ENCODE data around the gene EPB42.
"Not testable (repeated sequence)": the region's sequence is repeated elsewhere in the genome, so short reads cannot be mapped to it uniquely, and the experiment has no call there.

Gene EPB42

DNA sequence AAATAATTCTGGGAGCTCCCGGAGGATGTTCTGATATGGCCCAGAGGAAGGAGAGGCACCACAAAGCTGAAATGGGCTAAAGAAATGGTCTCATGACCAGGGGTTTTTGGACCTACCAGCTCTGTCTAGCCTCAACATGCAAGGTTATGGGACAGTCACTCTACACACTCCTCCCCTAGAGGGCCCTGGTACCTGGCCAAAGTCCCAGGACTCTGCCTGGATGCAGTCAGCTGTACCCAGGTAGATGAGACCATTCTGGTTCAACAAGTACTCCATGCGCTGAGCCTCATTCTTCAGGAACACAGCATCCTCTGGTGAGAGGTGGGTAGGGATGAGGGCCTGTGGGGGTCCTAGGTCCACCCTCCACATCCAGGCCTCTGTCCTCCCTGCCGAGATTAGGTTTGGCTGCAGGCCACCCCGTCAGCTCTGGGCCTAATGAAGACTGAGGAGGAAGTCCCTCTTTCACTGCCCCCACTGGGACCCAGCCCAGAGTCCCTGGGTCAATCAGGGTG, 9.5 kb downstream of the EPB42 start:
- no peak for DNase-seq

DNA sequence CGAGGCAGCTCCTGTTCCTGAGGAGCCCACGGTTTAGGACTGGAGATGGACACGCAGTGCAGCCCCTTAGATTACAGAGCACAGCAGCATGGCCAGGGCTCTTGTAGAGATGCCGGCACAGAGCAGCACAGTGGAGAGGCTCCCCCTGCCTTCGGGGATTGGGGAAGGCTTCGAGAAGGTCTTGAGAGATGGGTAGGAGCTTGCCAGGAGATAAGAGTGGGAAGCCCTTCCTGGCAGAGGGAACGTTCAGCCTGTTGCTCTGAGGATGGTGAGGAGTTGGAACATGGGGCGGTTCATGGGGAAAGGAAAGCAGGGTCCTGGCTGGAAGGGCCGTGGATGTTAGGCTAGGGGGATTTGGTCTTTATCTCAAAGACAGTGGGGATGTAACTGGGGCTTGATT, 10.0 kb downstream of the EPB42 start:
- no peak for DNase-seq

DNA sequence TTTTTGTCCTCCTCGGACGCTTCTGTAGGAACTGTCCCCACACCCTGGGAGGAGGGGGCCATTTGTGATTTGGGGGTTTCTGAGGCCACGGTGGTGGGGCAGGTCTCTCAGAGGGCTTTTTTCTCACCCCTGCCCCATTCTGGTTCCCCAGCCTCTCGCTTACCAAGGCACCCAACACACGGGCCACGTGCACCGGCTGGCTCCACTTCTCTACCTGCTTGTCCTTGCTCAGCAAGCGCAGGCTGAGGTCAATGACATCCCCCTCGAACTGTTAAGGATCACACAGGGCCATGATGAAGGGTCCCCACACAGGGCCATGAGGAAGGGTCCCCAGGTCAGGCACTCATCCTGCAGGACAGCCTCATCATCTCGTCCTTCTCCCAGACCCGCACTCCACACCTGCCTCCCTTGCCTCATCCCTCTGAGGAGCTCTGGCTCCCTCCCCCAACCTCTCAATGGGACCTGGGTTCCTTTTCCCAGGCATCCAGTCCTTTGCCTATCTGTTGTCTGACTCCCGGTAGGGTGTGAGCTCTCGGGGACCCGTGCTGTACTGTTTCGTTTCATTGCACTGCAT, 10.6 kb downstream of the EPB42 start:
- no peak for DNase-seq

DNA sequence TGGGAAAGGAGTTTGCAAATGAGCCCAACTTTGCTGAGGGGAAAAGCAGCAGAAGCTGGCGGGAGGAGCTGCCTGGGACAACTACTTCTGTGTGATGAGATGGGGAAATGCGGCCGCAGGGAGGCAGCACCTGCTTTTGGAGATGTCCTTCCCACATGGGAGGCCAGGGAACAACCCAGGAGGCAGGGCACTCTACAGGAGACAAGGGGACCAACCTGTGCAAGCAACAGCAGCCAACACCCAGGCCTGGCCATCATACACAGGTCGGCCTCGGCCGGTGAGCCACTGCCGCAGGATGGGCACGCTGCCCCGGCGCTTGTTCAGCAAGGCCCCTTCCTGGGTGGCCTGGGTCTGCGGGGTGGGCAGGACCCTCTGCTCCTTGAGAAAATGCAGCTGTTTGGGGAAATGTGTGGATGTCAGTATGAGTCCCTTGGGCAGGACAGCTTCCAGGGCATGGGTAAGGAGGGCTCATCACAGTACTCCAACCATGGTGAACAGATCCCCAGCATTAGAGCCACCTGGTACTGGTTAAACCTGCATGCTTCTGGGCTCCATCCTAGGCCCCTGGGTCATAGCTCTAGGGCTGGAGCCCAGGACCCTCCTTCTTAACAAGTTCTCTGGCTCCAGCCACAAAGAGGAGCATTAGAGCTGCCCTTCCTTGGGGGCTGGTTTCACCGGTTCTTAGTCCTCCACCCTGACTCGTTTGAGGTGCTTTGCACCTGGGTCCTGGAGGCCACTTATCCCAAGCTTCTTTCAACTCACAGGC, 11.6 kb downstream of the EPB42 start:
- DNase-seq: no peak

DNA sequence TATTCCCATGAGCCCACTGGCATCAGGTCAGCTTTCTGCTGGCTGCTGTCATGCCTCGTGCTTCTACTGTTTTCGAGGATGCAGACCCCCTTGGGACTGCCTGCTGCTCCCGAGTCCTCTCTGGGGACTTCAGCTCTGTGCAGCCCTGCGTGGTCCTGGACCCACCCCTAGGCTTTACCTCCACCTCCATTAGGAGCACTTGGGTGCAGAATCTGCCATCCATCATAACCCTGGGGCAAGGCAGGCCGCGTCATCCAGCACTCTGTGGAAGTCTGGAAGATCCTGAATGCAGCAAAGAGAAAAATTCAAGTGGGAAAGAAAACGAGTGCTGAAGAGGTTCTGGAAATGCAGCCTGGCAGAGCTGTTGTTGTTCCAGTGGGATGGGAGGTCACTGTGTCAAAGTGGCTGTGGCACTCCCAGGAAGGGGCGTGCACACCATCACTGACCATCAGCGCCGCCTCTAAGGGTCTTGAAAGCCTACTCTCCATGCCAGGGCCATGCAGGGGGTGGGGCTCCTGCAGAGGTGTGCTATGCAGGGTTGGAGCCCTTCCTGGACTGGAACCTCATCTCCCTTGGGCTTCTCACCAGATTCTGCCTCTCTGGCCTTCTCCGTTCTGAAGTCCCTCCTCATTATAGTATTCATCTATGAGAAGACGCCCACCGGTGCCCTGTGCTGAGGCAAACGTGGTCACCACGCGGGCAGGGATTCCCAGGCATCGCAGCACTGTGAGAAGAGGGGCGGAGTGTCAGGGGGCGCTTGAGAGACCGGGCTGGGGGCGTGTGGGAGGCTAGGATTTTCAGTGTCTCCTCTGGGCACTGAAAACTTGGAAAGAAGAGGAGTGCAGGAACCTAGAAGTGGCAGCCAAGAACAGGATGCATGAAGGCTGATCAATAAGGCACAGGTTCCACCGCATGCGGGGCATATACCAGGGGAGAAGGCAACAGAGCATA, 12.5 kb downstream of the EPB42 start:
- DNase-seq: no peak

DNA sequence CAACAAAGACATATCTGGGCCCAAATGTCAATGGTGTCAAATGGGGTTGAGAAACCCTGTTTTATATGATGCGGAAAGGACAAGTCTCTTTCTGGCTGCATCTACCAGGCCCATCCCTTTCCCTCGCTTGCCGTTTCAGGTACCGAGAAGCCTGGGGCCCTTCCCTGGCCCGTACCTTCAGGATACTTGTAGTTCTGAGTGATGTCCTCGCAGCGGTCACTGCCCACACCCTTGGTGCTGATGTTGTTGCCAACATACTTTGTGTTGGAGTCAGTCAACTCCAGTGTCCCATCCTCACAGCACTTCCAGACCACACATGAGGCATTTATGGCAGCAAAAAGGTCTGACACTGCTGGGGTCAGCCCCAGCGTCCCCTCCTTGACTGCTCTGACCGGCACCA, 13.8 kb downstream of the EPB42 start:
- DNase-seq: no peak

DNA sequence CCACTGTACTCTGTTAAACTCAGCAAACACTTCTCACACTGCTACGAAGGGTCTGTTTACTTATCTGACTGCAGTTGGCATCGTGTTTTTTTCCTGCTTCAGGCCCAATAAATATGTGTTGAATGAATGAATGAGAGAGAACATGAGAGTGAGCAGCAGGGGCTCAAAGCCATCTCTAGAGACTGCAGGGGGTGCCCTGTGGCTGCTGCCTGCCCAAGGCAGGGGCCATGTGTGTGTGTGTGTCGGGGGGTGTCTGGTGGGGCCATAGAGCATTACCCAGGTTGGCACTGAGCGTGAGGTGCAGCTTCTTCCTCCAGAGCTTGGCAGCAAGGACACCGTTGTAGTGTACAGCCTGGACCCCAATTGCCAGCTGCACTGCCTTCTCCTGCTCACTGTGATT, 14.8 kb downstream of the EPB42 start:
- no peak for DNase-seq

DNA sequence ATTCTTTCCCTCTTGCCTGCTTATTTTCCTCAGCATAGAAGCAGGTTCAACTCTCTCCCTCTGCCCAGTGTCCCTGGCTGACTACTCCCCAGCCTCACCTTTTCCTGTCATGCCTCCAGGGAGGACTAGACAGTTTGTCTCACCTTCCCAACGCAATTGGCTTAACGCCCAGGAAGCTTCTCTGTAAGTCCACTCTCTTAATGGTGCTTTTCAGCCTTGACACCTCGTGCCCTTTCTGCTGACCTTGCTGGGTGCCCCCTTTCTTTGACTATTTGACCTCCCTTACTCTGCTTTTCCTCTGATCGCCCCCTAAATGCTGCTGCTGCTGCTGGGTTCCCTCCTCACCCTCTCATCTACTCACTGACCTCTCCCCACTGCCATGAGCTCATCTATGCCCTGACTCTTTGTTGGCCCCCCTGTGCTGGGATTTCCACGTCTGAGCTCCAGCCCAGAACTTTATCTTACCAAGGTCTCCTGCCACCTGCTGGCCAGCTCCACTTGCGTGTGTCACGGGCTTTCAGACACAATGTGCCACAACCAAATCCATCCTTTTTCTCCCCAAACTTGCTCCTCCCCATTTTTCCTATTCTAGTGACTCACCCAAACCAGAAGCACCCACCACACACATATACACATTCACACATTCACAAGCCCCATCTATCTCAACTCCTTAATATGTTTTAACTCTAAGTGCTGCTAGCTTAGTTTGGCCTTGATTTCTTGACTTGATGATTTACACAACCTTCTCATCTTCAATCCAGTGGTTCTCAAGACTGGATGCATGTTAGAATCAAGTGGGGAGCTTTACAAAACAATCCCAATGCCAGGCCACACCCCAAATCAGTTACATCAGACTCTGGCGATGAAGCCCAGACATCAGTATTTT, 16.6 kb downstream of the EPB42 start:
- DNase-seq: peak in 3 of 5 experiments; percentile 17 to 56 (median 22)

DNA sequence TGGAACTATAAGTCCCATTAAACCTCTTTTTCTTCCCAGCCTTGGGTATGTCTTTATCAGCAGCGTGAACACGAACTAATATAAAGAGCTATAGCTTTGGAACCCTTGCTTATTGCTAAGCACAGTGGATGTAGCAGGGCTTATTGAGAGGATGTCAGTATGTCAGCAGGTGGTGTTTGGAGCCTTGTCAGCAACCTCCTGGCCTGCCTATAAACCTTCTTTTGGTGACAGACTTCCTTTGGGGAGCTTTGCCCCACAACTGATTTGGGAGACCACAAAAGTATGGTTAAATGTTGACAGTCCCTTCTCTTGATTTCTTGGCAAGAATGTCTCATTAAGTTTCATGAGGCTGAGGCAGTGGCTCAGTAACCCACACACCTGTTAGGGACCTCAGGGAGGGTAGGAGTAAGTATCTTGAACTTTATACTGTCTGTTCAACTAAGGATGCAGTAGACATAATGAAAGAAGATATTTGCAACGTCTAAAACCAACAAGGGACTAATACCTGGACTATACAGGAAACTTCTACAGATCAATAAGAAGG, 20.8 kb downstream of the EPB42 start:
- DNase-seq: peak in 1 of 5 experiments; percentile 5

DNA sequence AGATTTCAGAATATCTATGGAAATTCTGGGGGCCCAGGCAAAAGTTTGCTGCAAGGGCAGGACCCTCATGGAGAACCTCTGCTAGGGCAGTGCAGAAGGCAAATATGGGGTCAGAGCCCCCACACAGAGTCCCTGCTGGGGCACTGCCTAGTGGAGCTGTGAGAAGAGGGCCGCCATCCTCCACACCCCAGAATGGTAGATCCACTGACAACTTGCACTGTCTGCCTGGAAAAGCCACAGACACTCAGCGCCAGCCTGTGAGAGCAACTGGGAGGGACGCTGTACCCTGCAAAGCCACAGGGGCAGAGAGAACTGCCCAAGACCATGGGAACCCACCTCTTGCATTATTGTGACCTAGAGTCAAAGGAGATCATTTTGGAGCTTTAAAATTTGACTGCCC, 21.8 kb downstream of the EPB42 start:
- DNase-seq: no peak

DNA sequence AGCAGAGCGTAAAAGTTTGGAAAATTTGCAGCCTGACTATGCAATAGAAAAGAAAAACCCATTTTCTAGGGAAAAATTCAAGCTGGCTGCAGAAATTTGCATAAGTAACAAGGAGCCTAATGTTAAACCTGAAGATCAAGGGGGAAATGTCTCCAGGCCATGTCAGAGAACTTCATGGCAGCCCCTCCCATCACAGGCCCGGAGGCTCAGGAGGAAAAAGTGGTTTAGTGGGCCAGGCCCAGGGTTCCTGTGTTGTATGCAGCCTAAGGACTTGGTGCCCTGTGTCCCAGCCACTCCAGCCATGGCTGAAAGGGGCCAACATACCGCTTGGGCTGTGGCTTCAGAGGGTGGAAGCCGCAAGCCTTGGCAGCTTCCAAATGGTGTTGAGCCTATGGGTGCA, 22.3 kb downstream of the EPB42 start:
- DNase-seq: not testable (repeated sequence)

DNA sequence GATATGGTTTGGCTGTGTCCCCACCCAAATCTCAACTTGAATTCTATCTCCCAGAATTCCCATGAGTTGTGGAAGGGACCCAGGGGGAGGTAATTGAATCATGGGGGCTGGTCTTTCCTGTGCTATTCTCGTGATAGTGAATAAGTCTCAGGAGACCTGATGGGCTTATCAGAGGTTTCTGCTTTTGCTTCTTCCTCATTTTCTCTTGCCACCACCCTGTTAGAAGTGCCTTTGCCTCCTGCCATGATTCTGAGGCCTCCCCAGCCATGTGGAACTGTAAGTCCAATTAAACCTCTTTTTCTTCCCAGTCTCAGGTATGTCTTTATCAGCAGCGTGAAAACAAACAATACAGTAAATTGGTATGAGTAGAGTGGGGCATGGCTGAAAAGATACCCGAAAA, 23.0 kb downstream of the EPB42 start:
- DNase-seq: not testable (repeated sequence)

DNA sequence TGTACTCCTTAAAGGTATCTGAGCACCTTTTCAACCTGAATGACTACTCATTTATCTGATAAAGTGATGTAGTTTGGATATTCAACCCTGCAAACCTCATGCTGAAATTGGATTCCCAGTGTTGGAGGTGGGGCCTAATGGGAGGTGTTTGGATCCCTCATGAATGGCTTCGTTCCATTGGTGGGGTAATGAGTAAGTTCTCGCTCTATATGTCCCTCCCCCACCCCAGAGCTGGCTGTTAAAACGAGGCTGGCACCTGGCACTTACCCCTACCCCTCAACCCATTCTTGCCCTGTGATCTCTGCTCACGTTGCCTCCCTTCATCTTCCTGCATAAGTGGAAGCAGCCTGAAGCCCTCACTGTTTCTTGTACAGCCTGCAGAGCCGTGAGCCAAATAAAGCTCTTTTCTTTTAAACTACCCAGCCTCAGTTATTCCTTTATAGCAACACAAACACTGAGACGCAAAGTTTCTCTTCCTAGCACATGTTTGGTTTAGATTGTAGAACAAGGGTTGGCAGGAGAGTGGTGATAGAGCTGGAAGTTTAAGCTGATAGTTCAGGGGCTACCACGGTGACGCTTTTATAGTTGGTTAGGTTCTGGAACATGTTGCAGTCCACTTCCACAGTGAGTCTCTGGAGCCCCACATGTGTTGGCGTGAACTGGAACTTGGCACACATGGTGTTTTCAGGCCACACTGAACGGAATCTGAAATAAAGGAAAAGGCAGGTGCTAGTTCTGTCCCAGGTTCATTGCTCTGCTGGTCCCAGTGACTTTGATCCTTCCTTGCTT, 23.9 kb downstream of the EPB42 start:
- DNase-seq: no peak

DNA sequence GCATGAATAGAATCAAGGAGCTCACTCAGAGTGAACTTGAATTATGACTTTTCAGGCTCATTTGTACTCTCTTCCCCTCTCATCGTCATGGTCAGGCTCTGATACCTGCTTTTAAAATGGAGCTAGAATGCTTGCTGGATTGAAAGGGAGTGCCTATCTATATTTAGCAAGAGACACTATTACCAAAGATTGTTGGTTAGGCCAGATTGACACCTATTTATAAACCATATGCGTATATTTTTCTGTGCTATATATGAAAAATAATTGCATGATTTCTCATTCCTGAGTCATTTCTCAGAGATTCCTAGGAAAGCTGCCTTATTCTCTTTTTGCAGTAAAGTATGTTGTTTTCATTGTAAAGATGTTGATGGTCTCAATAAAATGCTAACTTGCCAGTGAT, 26.0 kb downstream of the EPB42 start:
- DNase-seq: no peak

DNA sequence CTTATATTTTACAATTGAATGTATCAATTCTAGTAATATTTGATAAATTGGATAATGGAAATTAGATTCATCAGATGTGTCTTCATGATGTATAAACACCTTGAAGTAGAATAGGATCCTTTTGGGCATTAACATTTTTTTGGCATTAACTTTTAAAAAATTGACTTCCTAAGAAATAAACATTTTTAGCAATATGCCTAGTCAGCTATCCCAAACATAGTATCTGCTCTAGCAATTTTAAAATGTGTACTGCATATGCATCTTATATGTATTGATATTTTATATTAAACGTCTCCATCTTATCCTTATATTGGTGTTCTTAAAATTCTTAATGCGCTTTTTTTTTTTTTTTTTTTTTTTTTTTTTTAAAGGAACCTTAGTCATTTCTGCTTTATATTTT, 27.1 kb downstream of the EPB42 start:
- no peak for DNase-seq

DNA sequence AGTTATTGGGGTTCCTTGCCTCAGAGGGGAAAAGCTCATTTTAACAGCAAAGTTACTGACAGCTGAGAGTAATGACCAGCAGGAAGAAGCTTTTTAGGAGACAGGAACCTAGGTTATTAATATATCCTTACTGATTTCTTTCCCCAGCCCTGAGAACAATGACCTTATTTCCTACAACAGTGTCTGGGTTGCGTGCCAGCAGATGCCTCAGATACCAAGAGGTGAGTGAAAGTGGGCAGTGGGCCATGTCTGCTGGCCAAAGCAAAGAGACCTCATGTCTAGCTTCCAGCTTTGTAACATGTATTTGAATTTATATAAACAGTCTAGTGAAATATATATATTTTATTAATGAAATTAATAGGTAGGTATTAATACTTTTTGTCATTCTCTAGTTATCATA, 30.6 kb downstream of the EPB42 start:
- no peak for DNase-seq

DNA sequence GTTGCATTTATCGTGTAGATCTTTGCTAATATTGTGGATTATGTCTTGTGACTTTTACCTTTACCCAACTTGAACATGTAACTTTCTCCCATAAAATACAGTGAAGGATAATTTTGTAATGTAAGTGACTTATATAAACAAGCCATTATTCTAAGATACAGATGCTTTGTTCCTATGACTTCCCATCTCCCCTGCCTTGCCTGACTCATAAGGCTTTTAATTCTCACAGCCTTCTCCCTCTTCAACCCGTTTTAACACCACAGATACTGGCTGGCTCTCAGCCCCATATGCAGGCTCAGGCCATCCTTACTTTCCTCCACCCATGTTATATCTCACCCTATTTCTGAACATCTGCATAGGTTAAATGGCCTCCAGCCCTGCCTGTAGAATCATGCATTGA, 31.5 kb downstream of the EPB42 start:
- DNase-seq: no peak

DNA sequence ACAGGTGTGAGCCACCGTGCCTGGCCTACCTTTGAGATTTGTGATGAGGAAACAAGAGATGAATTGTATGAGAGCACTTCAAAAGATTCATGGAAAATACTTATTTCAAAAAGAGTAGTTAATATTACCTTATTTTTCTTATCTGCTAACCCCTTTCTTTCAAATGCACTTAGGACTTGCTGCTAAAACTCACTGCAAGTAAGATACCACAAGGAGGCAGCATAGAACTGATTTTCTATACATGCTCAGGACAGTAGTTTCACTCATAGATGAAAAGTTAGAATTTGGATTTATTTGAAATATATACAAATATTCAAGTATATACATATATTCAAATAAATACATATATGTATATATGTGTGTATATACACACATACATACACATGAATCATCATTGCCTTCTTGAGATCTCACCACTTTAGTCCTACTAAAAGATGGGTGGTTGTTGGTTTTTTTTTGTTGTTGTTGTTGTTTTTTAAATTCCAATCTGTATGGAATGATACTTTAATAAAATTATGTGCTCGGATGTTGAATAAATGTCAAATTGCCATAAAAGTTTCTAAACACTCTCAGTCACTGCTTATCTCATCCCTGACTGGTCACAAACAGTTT, 33.2 kb downstream of the EPB42 start:
- DNase-seq: peak in 1 of 5 experiments; percentile 74

DNA sequence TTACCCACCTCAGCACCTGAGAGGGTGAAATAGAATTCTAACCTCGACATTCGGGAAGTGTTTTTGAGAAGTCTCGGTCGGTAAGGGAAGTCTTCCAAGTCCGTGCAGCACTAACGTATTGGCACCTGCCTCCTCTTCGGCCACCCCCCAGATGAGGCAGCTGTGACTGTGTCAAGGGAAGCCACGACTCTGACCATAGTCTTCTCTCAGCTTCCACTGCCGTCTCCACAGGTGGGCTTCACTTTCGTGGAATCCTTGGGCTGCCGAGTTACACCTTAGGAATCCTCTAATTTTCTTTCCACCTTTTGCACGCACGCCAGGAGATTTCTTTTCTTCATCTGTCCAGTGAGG, 34.8 kb downstream of the EPB42 start:
- DNase-seq: no peak

DNA sequence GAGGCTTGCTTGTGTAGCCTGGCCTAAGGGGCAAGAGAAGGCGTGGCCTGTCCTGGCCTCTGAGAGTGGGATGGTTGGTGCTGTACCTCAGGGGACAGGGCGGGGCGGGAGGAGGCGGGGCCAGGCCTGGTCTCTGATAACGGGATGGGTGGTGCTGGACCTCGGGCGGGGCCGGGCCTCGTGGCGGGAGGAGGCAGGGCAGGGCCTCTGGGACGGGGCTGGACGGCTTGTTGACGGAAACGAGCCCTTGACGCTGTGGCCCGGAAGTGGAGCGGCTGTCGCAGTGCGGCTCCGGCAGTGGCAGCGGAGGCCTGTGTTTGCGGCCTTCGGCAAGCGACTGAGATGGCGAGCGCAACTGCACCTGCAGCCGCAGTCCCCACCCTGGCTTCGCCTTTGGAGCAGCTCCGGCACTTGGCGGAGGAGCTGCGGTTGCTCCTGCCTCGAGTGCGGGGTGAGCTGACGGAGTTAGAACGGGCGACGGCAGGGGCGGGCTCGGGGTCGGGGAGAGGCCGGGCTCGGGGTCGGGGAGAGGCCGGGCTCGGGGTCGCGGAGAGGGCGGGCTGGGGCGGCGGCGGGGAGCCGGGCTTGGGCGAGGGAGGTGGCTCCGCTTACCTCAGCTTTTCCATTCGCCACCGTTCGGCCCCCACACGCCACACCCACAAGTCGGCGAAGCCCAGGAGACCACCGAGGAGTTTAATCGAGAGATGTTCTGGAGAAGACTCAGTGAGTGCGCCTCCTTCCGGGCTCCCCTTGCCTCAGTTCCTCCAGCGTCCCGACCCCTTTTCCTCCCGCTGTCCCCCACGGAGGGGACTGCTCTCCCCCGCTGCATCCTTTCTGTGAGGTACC, 35.4 kb downstream of the EPB42 start, which contains the start of gene CCNDBP1:
TSS of gene CCNDBP1 (plus strand) at position 247 of the 846 bp plus-strand sequence. CDS start at position 343, 96 bp downstream.
- DNase-seq: peak; percentile 61 to 96 (median 79)
